Measurements from ENCODE around the gene SLC16A3. TPM values are rescaled to one million over a fixed set of nuclear protein-coding genes. Genes with fewer than 3 reads are reported as not detected.

The SLC16A3 gene
- total and polyA plus RNA-seq, 9 of the 15 experiments (the other 6 are each of a cell fraction or from before 2014, with no cell fraction given), result 0.11 to 5.4 (median 1.2) TPM; not detected in 2

- peak; percentile 95 for TF ChIP-seq MGA (IDR thresholded peaks at IDR 0.05)
- peak; percentile 51; the same call in 1 of the 2 replicates for TF ChIP-seq SAFB (IDR thresholded peaks at IDR 0.05; ENCODE audit: borderline replicate concordance, low read depth, low read length)
- peak in 1 of 2 experiments; percentile 84; a peak in 2 of 4 replicates for TF ChIP-seq NONO (IDR thresholded peaks at IDR 0.05; ENCODE audit: low read depth in 2 of 2, low read length in 1 of 2)
- TF ChIP-seq FOSL1 (tag; conservative IDR thresholded peaks at IDR 0.05), result peak; percentile 31; the same call in 1 of the 2 replicates
- TF ChIP-seq ZKSCAN1 (IDR thresholded peaks at IDR 0.05; ENCODE audit: low read depth, low read length), result peak; percentile 96
- peak; percentile 98 for TF ChIP-seq E2F6 (IDR thresholded peaks at IDR 0.05; ENCODE audit: borderline replicate concordance in 1 of 2, extremely low read depth in 1 of 2, insufficient read depth in 1 of 2, insufficient read length in 1 of 2, low read depth in 1 of 2, low read length in 1 of 2, poor library complexity in 1 of 2, severe bottlenecking in 1 of 2)
- TF ChIP-seq CCNT2 (IDR thresholded peaks at IDR 0.05; ENCODE audit: borderline replicate concordance, extremely low read depth, insufficient read length, low read depth, low read length), result peak; percentile 95
- peak; percentile 53; the same call in 1 of the 2 replicates for TF ChIP-seq TGIF2 (CRISPR knock-in tag; IDR thresholded peaks at IDR 0.05)
- peak in 1 of 2 experiments; percentile 70; a peak in 1 of 3 replicates for TF ChIP-seq CBX3 (IDR thresholded peaks at IDR 0.05; ENCODE audit: borderline replicate concordance in 1 of 2, low read length in 2 of 2)
- no peak for TF ChIP-seq FOXA1 (IDR thresholded peaks at IDR 0.05; ENCODE audit: borderline replicate concordance)
- TF ChIP-seq ZNF699 (CRISPR knock-in tag; IDR thresholded peaks at IDR 0.05; ENCODE audit: insufficient replicate concordance), result no peak
- peak; percentile 76 for TF ChIP-seq E2F1 (CRISPR knock-in tag; IDR thresholded peaks at IDR 0.05)
Observed at GRCh38 chr17:82230609-82231311, 1.9 kb downstream of the SLC16A3 start (continued).
